ENCODE results near the gene TEDC1. TPM values are rescaled to one million over a fixed set of nuclear protein-coding genes. Genes with fewer than 3 reads are reported as not detected.

Gene TEDC1
- total RNA-seq, 1 donor from 2014 or later = 12.7 TPM

GRCh38 chr14:105492031-105492970, 1.3 kb downstream of the TEDC1 start:
- no peaks in the 10 kb centered on the region for H3K36me3 ChIP-seq

GRCh38 chr14:105492971-105493871, 2.2 kb downstream of the TEDC1 start:
- H3K27me3 ChIP-seq = no peaks in the 10 kb centered on the region
- H3K9me3 ChIP-seq = no peaks in the 10 kb centered on the region
- peaks cover 7 to 22% of the 10 kb centered on the region in 2 donors for H3K4me1 ChIP-seq
- no peak overlapping the region for H3K4me3 ChIP-seq
- intact Hi-C loops (cut with DNase I) = loop anchor here (5.0 kb wide), 1 partner anchor 401 kb away; no protein-coding TSS in a partner anchor
- TF ChIP-seq, protein P1, sequence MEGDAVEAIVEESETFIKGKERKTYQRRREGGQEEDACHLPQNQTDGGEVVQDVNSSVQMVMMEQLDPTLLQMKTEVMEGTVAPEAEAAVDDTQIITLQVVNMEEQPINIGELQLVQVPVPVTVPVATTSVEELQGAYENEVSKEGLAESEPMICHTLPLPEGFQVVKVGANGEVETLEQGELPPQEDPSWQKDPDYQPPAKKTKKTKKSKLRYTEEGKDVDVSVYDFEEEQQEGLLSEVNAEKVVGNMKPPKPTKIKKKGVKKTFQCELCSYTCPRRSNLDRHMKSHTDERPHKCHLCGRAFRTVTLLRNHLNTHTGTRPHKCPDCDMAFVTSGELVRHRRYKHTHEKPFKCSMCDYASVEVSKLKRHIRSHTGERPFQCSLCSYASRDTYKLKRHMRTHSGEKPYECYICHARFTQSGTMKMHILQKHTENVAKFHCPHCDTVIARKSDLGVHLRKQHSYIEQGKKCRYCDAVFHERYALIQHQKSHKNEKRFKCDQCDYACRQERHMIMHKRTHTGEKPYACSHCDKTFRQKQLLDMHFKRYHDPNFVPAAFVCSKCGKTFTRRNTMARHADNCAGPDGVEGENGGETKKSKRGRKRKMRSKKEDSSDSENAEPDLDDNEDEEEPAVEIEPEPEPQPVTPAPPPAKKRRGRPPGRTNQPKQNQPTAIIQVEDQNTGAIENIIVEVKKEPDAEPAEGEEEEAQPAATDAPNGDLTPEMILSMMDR (IDR thresholded peaks at IDR 0.05) = no peak
- no peak overlapping the region for H3K27ac ChIP-seq
- peaks cover 0 to 3% of the 10 kb centered on the region in 2 donors for H3K36me3 ChIP-seq
- peak in 1 of 2 donors; percentile 67 for DNase-seq (ENCODE audit: low spot score in 2 of 2)

More at GRCh38 chr14:105492031-105492970, 1.3 kb downstream of the TEDC1 start:
- DNase-seq (ENCODE audit: low spot score in 2 of 2) = peak in 1 of 2 donors; percentile 8
- intact Hi-C loops (cut with DNase I) = loop anchor here (5.0 kb wide), 1 partner anchor 400 kb away; no protein-coding TSS in a partner anchor
- H3K27ac ChIP-seq = peak overlapping the region in 1 of 2 donors; percentile 75
- peaks cover 12 to 24% of the 10 kb centered on the region in 2 donors for H3K4me1 ChIP-seq
- TF ChIP-seq, protein P1 (IDR thresholded peaks at IDR 0.05) = no peak
- peak overlapping the region in 1 of 2 donors; percentile 90 for H3K4me3 ChIP-seq
- H3K9me3 ChIP-seq = no peaks in the 10 kb centered on the region
- H3K27me3 ChIP-seq = no peaks in the 10 kb centered on the region

DNA sequence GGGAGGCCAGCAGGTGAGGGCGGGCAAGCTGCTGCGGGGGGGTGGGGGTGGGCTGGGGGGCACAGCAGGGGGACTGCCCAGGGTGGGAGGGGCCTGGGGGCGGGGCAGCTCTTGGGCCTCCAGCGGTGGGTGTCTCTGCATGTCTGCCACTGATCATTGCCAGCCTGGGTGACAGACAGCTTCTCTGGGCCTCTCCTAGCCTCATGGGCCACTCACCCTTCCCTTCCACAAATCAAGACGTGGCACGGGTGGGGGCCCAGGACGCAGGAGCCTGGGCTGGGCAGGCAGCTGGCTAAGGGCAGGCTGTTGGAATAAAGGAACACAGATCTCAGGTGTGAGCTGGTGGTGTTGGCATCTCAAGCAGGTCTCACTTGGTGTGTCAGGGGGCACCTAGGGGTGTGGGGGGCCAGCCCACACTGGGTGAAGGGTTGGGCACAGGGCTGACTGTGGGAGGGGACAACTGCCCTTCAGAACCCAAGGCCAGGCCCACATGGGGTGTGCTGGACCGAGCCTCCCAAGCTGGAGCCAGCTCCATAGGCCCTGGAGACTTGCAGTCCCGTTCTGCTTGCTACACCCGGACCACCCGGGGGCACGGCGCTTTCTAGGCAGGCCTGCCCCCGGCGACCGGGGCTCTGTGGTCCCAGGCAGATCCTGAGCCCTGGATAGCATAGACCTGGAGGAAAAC, 3.0 kb downstream of the TEDC1 start:
- intact Hi-C loops (cut with DNase I) = loop anchor here (5.0 kb wide), 1 partner anchor 402 kb away; no protein-coding TSS in a partner anchor
- no peak overlapping the region for H3K27ac ChIP-seq
- H3K4me1 ChIP-seq = peaks cover 3 to 14% of the 10 kb centered on the region in 2 donors
- DNase-seq (ENCODE audit: low spot score in 2 of 2) = no peak
- H3K9me3 ChIP-seq = no peaks in the 10 kb centered on the region
- H3K4me3 ChIP-seq = no peak overlapping the region
- TF ChIP-seq, protein P1 (IDR thresholded peaks at IDR 0.05) = no peak
- H3K27me3 ChIP-seq = no peaks in the 10 kb centered on the region
- H3K36me3 ChIP-seq = peaks cover 0 to 10% of the 10 kb centered on the region in 2 donors

- Histone ChIP-seq H3K36me3 (peaks cover 0 to 10% of the 10 kb centered on the region in 2 donors), H3K27ac (no peak overlapping the region), H3K27me3 (no peaks in the 10 kb centered on the region), H3K4me1 (peaks cover 0 to 9% of the 10 kb centered on the region in 2 donors), H3K4me3 (no peak overlapping the region), H3K9me3 (no peaks in the 10 kb centered on the region)
- TF ChIP-seq, protein P1 (IDR thresholded peaks at IDR 0.05) = no peak
- no peak for DNase-seq (ENCODE audit: low spot score in 2 of 2)
- intact Hi-C loops (cut with DNase I) = loop anchor here (5.0 kb wide), 1 partner anchor 402 kb away; no protein-coding TSS in a partner anchor
Observed at GRCh38 chr14:105494606-105494929, 3.5 kb downstream of the TEDC1 start.

All from ascending aorta (tissue), 2 donors.